GM18508 (cell line): ENCODE results near the gene DCAKD.
"Not testable (repeated sequence)": the region's sequence is repeated elsewhere in the genome, so short reads cannot be mapped to it uniquely, and the experiment has no call there.

Experiments
- ATAC-seq: cut with Tn5 transposase; IDR thresholded peaks from one replicate; pipeline ENCODE4 v1.9.1; 2021; ENCODE audit warnings: moderate number of reproducible peaks; ENCODE audit not compliant: insufficient read depth, unreplicated experiment

Gene DCAKD

GRCh38 chr17:45070001-45070400 lies 18.6 kb upstream of the DCAKD start:
- no peak for ATAC-seq

GRCh38 chr17:45067637-45068036 lies 16.2 kb upstream of the DCAKD start:
- no peak for ATAC-seq

- no peak for ATAC-seq
Observed at GRCh38 chr17:45063198-45063597, 11.8 kb upstream of the DCAKD start.

- no peak for ATAC-seq
Observed at GRCh38 chr17:45061606-45062205, 10.3 kb upstream of the DCAKD start.

GRCh38 chr17:45060797-45061605 lies 9.6 kb upstream of the DCAKD start, which contains the start of gene NMT1:
Gene NMT1, plus strand, starts transcription at chr17:45061317. Its CDS starts 13 bp downstream, at chr17:45061330.
- ATAC-seq, result peak; percentile 71

GRCh38 chr17:45060382-45060796 lies 9.0 kb upstream of the DCAKD start:
- ATAC-seq, result no peak

GRCh38 chr17:45052052-45052772 lies 780 bp upstream of the DCAKD start:
- no peak for ATAC-seq

- not testable (repeated sequence) for ATAC-seq
Observed at GRCh38 chr17:45051720-45052051, 254 bp upstream of the DCAKD start.

- ATAC-seq, result no peak
Observed at GRCh38 chr17:45050481-45051059, 862 bp downstream of the DCAKD start.

- no peak for ATAC-seq
Observed at GRCh38 chr17:45048795-45049563, 2.5 kb downstream of the DCAKD start.

GRCh38 chr17:45046537-45047125 lies 4.8 kb downstream of the DCAKD start:
- ATAC-seq, result no peak

- no peak for ATAC-seq
Observed at GRCh38 chr17:45043813-45044540, 7.5 kb downstream of the DCAKD start.

GRCh38 chr17:45042346-45043120 lies 8.9 kb downstream of the DCAKD start:
- ATAC-seq, result no peak

GRCh38 chr17:45040459-45040858 lies 11.0 kb downstream of the DCAKD start:
- ATAC-seq, result no peak

GRCh38 chr17:45038728-45039634 lies 12.5 kb downstream of the DCAKD start:
- no peak for ATAC-seq

- ATAC-seq, result no peak
Observed at GRCh38 chr17:45036691-45037090, 14.7 kb downstream of the DCAKD start.

- no peak for ATAC-seq
Observed at GRCh38 chr17:45035848-45036247, 15.6 kb downstream of the DCAKD start.
